ENCODE results near the gene GARRE1. TPM values are rescaled to one million over a fixed set of nuclear protein-coding genes. Genes with fewer than 3 reads are reported as not detected.

Gene GARRE1
- total RNA-seq, 1 donor from 2014 or later, result 17.2 TPM

Other genes starting within 250 kb of the GARRE1 start
- gene LSM14A, start 82.0 kb upstream of the GARRE1 start, total RNA-seq, result 54.3 TPM
- gene GPI, start 110.6 kb downstream of the GARRE1 start, total RNA-seq, result 80.4 TPM
- 19.8 TPM for gene PDCD2L, start 149.8 kb downstream of the GARRE1 start, total RNA-seq
- 121 TPM for gene UBA2, start 173.8 kb downstream of the GARRE1 start, total RNA-seq
- 12.0 TPM for gene WTIP, start 227.2 kb downstream of the GARRE1 start, total RNA-seq